SK-N-SH (cell line): Measurements from ENCODE around the gene MYOM1. TPM values are rescaled to one million over a fixed set of nuclear protein-coding genes. Genes with fewer than 3 reads are reported as not detected.

Experiments used
- CTCF ChIA-PET: fragments of 300-600, 350-600 bp; formaldehyde crosslinking; extraction: SDS; loops from one replicate; lab custom pipeline; 2021; lab: Yijun Ruan, JAX
- POLR2A ChIA-PET: fragments of 350-600 bp; sonication (Branson Sonifier 250); formaldehyde crosslinking; extraction: SDS; loops from one replicate; lab custom pipeline; 2020; ENCODE audit warnings: antibody characterized with exemption, inconsistent platforms; lab: Yijun Ruan, JAX
- DNase-seq: peaks from one replicate; pipeline ENCODE4 v3.0.0; 2012
- H2AFZ ChIP-seq: fragments of 200-600 bp; sonication (generic); 2 replicates; pipeline ENCODE4 v1.8.1; 2016; ENCODE audit warnings: antibody characterized with exemption, mild to moderate bottlenecking, low read depth
- H3F3A ChIP-seq: fragments of 200-600 bp; sonication (generic); replicated peaks from 2 replicates; pipeline ENCODE3; 2016; ENCODE audit warnings: antibody characterized with exemption, mild to moderate bottlenecking; ENCODE audit not compliant: insufficient read depth
- H3K27ac ChIP-seq, 2 experiments: fragments of 200-500 bp in 1 of 2; fragments of 200-600 bp in 1 of 2; sonication (Bioruptor generic) in 1 of 2; sonication (generic), shearing (Covaris generic) in 1 of 2; 2 replicates each; pipeline versions ENCODE4 v1.5.1 to v1.6.1; 2014 to 2016; ENCODE audit warnings: low read depth in 2 of 2, inconsistent platforms in 1 of 2, low read length in 1 of 2, mild to moderate bottlenecking in 1 of 2, mixed read lengths in 1 of 2
- H3K27me3 ChIP-seq: fragments of 200-600 bp; sonication (generic), shearing (Covaris generic); 2 replicates; pipeline ENCODE4 v1.6.1; 2016; ENCODE audit warnings: mixed run types; ENCODE audit not compliant: insufficient read depth
- H3K36me3 ChIP-seq, 2 experiments: fragments of 200-500 bp in 1 of 2; fragments of 200-600 bp in 1 of 2; sonication (Bioruptor generic) in 1 of 2; sonication (generic) in 1 of 2; replicated peaks in 1 of 2; 2 replicates each; pipeline versions ENCODE3 to v1.5.1; 2014 to 2016; ENCODE audit warnings: low read length in 1 of 2, mild to moderate bottlenecking in 1 of 2; ENCODE audit not compliant: insufficient read depth in 2 of 2, control insufficient read depth in 1 of 2
- H3K4me1 ChIP-seq, 2 experiments: fragments of 200-500 bp in 1 of 2; fragments of 200-600 bp in 1 of 2; sonication (Bioruptor generic) in 1 of 2; sonication (generic), shearing (Covaris generic) in 1 of 2; 2 replicates each; pipeline versions ENCODE4 v1.5.1 to v1.6.1; 2014 to 2016; ENCODE audit warnings: low read depth in 1 of 2, low read length in 1 of 2, mixed run types in 1 of 2; ENCODE audit not compliant: insufficient read depth in 2 of 2, control insufficient read depth in 1 of 2
- H3K4me2 ChIP-seq: fragments of 200-600 bp; sonication (generic), shearing (Covaris generic); 2 replicates; pipeline ENCODE4 v1.6.1; 2017; ENCODE audit warnings: mixed run types
- H3K4me3 ChIP-seq, 2 experiments: fragments of 200-500 bp in 1 of 2; fragments of 200-600 bp in 1 of 2; sonication (Bioruptor generic) in 1 of 2; sonication (generic), shearing (Covaris generic) in 1 of 2; 2 replicates each; pipeline versions ENCODE4 v1.5.1 to v1.8.1; 2014 to 2016; ENCODE audit warnings: low read depth in 2 of 2, inconsistent platforms in 1 of 2, low read length in 1 of 2, mild to moderate bottlenecking in 1 of 2, mixed read lengths in 1 of 2, moderate library complexity in 1 of 2
- H3K79me2 ChIP-seq: fragments of 200-600 bp; sonication (generic); 2 replicates; pipeline ENCODE4 v1.8.1; 2017; ENCODE audit warnings: mild to moderate bottlenecking; ENCODE audit not compliant: insufficient read depth
- H3K9ac ChIP-seq: fragments of 200-600 bp; sonication (generic); 2 replicates; pipeline ENCODE4 v1.6.1; 2017; ENCODE audit warnings: mixed run types
- H3K9me2 ChIP-seq: fragments of 200-600 bp; sonication (generic); 2 replicates; pipeline ENCODE4 v1.6.1; 2017; ENCODE audit warnings: mixed run types
- H3K9me3 ChIP-seq: fragments of 200-600 bp; sonication (generic); 2 replicates; pipeline ENCODE4 v1.6.1; 2017; ENCODE audit warnings: mixed run types, mild to moderate bottlenecking, moderate library complexity
- H4K20me1 ChIP-seq: fragments of 200-600 bp; sonication (generic); 2 replicates; pipeline ENCODE4 v1.6.1; 2017; ENCODE audit warnings: mild to moderate bottlenecking, mixed run types; ENCODE audit not compliant: insufficient read depth
- CHD2 ChIP-seq: fragments of 150-350 bp; IDR thresholded peaks from 2 replicates; pipeline ENCODE4 v1.6.1; 2018; ENCODE audit warnings: low read length; ENCODE audit not compliant: partially characterized antibody
- CTCF ChIP-seq: fragments of 200-600 bp; sonication (generic); IDR thresholded peaks from 2 replicates; pipeline ENCODE4 v1.6.1; 2017; ENCODE audit warnings: antibody characterized with exemption, mild to moderate bottlenecking, moderate library complexity
- ELF1 ChIP-seq: IDR thresholded peaks from 2 replicates; pipeline ENCODE4 v1.4.0; 2012
- FOSL2 ChIP-seq: IDR thresholded peaks from 2 replicates; pipeline ENCODE4 v1.4.0; 2012; ENCODE audit warnings: low read depth, mild to moderate bottlenecking, moderate library complexity, borderline replicate concordance
- GABPA ChIP-seq: IDR thresholded peaks from 2 replicates; pipeline ENCODE4 v1.4.0; 2012; ENCODE audit warnings: low read depth, mild to moderate bottlenecking
- GATA2 ChIP-seq: sonication (generic); formaldehyde crosslinking; IDR thresholded peaks from 2 replicates; pipeline ENCODE4 v1.5.0; 2020; ENCODE audit warnings: mild to moderate bottlenecking, missing genetic modification reagents
- IRF3 ChIP-seq: fragments of 150-350 bp; IDR thresholded peaks from 2 replicates; pipeline ENCODE4 v1.6.1; 2016; ENCODE audit warnings: mild to moderate bottlenecking, low read depth, low read length
- MAX ChIP-seq: IDR thresholded peaks from 2 replicates; pipeline ENCODE4 v1.4.0; 2012; ENCODE audit warnings: low read depth
- MXI1 ChIP-seq: IDR thresholded peaks from 2 replicates; pipeline ENCODE4 v1.6.1; 2012; ENCODE audit warnings: mild to moderate bottlenecking, low read depth, low read length, improper control_type of control experiment
- NFIC ChIP-seq: IDR thresholded peaks from 2 replicates; pipeline ENCODE4 v1.4.0; 2012; ENCODE audit warnings: borderline replicate concordance
- NRF1 ChIP-seq: IDR thresholded peaks from 2 replicates; pipeline ENCODE4 v1.6.1; 2012; ENCODE audit warnings: low read depth, mild to moderate bottlenecking, low read length
- POLR2AphosphoS5 ChIP-seq: IDR thresholded peaks from 2 replicates; pipeline ENCODE4 v1.6.1; 2012; ENCODE audit warnings: low read depth, low read length
- RAD21 ChIP-seq: IDR thresholded peaks from 2 replicates; pipeline ENCODE4 v1.6.1; 2012; ENCODE audit warnings: mild to moderate bottlenecking, low read length
- RFX5 ChIP-seq: IDR thresholded peaks from 2 replicates; pipeline ENCODE4 v1.6.1; 2012; ENCODE audit warnings: mild to moderate bottlenecking, improper control_type of control experiment, low read length
- SMC3 ChIP-seq: IDR thresholded peaks from 2 replicates; pipeline ENCODE4 v1.6.1; 2012; ENCODE audit warnings: low read depth, low read length, improper control_type of control experiment
- TCF12 ChIP-seq: IDR thresholded peaks from 2 replicates; pipeline ENCODE4 v1.4.0; 2012
- WGBS: methylation state at CpG from one replicate; pipeline ENCODE4 v1.1.6; 2017; ENCODE audit warnings: low lambda C conversion rate; 5-methylcytosine and 5-hydroxymethylcytosine counted together
- polyA plus RNA-seq, 3 experiments: library from polyadenylated mRNA; depleted of rRNA; stranded (reverse); fragments of >200 nt; gene quantifications; 2 replicates each; pipeline ENCODE4 v1.2.3, GENCODE V29; 2012

Gene MYOM1
- polyA plus RNA-seq, 1 of the 3 experiments (the other 2 are of a cell fraction): 0.07 TPM

GRCh38 chr18:3117493-3118192, 102.1 kb downstream of the MYOM1 start:
- TF ChIP-seq NFIC (no peak), MXI1 (no peak), CHD2 (no peak), GABPA (no peak), TCF12 (no peak), SMC3 (no peak), RFX5 (no peak), MAX (no peak), ELF1 (no peak), GATA2 (CRISPR knock-in tag) (no peak), FOSL2 (no peak), RAD21 (no peak), IRF3 (no peak), POLR2AphosphoS5 (no peak), CTCF (no peak), NRF1 (no peak)

More at GRCh38 chr18:3117493-3118192, 102.1 kb downstream of the MYOM1 start:
- no peak overlapping the region for H2AFZ ChIP-seq
- no peak overlapping the region for H3K4me2 ChIP-seq
- H3K9me3 ChIP-seq: no peaks in the 10 kb centered on the region
- DNase-seq: no peak
- no peaks in the 10 kb centered on the region for H3F3A ChIP-seq
- no peaks in the 10 kb centered on the region for H3K79me2 ChIP-seq
- no peaks in the 10 kb centered on the region for H4K20me1 ChIP-seq
- H3K9me2 ChIP-seq: no peaks in the 10 kb centered on the region
- CTCF ChIA-PET: interaction anchor here (0.6 to 2.9 kb wide), 5 partner anchors 11 to 34 kb away, joined by 3 to 16 read pairs (median 3); no protein-coding TSS in a partner anchor
- no peaks in the 10 kb centered on the region; a peak in 1 of 4 replicates for H3K4me1 ChIP-seq
- H3K27ac ChIP-seq: no peak overlapping the region
- WGBS: 71% methylated on average over 4 of the region's 4 CpGs
- POLR2A ChIA-PET: no interaction called here
- no peak overlapping the region for H3K4me3 ChIP-seq
- no peaks in the 10 kb centered on the region for H3K36me3 ChIP-seq
- no peak overlapping the region for H3K9ac ChIP-seq
- H3K27me3 ChIP-seq: no peaks in the 10 kb centered on the region
